Neural progenitor cell (in vitro differentiated cells): ENCODE results near the gene NRIP2.

ENCODE experiments used
- CTCF ChIP-seq: fragments of 200-600 bp; sonication (generic); IDR thresholded peaks from 2 replicates; pipeline ENCODE4 v1.5.1; 2017; ENCODE audit warnings: antibody characterized with exemption, mild to moderate bottlenecking
- EZH2 ChIP-seq: fragments of 200-600 bp; sonication (generic); IDR thresholded peaks from 2 replicates; pipeline ENCODE4 v1.6.1; 2017; ENCODE audit warnings: antibody characterized with exemption, mild to moderate bottlenecking, moderate library complexity
- EZH2phosphoT487 ChIP-seq: fragments of 200-600 bp; sonication (generic); IDR thresholded peaks from 2 replicates; pipeline ENCODE4 v1.6.1; 2017; ENCODE audit warnings: antibody characterized with exemption

- TF ChIP-seq CTCF = no peak
- TF ChIP-seq EZH2 = no peak
- no peak for TF ChIP-seq EZH2phosphoT487
Measured at GRCh38 chr12:2833810-2834209, 1.0 kb downstream of the NRIP2 start.
